Measurements from ENCODE around the gene GPR142.

The GPR142 gene

DNA sequence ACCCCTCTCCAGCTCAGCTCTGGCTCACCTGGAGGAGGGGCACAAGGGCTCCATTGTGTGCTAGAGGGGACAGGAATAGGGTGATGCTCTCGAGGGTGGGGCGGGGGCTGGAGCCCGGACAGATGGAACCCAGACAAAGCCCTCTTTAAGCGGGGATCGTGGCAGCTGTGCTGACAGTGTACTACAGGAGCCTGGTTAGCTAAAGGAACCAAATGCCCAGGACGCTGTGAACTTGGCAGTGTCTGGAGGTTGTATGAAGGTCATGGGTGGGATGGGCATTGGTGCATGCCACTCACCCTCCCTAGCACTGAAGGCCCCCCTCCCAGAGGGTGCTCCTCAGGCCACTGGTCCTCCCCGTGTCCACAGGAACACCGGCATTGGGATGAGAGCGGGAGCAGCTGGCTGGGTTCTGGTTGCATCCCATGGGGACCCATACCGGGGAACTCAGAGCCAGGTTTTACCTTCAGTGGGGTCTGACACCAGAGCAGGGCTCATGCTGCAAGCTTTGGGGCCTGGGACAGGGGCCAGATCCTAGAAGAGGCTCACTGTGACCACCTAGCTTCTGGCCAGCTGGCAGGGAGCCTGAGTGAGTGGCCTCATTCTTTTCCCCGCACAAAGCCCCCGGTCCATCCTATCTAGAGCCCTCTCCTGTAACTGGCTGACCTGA lies 29.3 kb upstream of the GPR142 start:
- H3K4me3 ChIP-seq (ENCODE audit: low read length): no peak overlapping the region
- DNase-seq (ENCODE audit: low read depth): no peak
- no peak for TF ChIP-seq CTCF (conservative IDR thresholded peaks at IDR 0.05; ENCODE audit: low read length)

- H3K4me3 ChIP-seq (ENCODE audit: low read length): no peak overlapping the region
- DNase-seq (ENCODE audit: low read depth): no peak
- no peak for TF ChIP-seq CTCF (conservative IDR thresholded peaks at IDR 0.05; ENCODE audit: low read length)
Observed at GRCh38 chr17:74339537-74340195, 27.6 kb upstream of the GPR142 start.

DNA sequence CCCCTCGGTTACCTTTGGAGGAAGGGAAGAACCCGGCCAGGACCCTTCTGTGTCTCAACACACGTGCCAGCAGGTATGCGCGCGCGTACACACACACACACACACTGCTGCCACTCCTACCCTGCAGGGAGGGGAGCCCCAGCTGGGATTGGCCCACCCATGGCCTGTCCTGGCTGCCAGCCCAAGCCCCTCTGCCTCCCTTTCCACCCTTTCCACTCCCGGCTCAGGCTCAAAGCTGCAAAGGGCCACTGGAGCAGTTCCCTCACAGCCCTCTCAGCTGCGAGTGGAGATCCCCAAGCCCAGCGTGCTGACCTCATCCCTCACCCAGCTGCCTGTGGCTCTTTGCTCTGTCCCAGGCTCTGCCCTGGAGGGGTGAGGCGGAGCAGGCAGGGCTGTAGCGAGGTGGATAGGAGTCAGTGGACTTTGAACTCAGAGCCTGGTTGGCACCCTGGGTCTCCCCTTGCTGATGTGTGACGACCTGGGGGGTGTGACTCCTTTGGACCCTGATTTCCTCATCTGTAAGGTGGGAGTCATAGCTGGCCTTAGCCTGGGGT lies 26.8 kb upstream of the GPR142 start:
- no peak overlapping the region for H3K4me3 ChIP-seq (ENCODE audit: low read length)
- no peak for TF ChIP-seq CTCF (conservative IDR thresholded peaks at IDR 0.05; ENCODE audit: low read length)
- no peak for DNase-seq (ENCODE audit: low read depth)

- TF ChIP-seq CTCF (conservative IDR thresholded peaks at IDR 0.05; ENCODE audit: low read length): no peak
- no peak for DNase-seq (ENCODE audit: low read depth)
- H3K4me3 ChIP-seq (ENCODE audit: low read length): no peak overlapping the region
Observed at GRCh38 chr17:74342224-74342623, 25.1 kb upstream of the GPR142 start.

- no peak for DNase-seq (ENCODE audit: low read depth)
- no peak overlapping the region for H3K4me3 ChIP-seq (ENCODE audit: low read length)
- TF ChIP-seq CTCF (conservative IDR thresholded peaks at IDR 0.05; ENCODE audit: low read length): no peak
Observed at GRCh38 chr17:74343121-74343520, 24.2 kb upstream of the GPR142 start.

DNA sequence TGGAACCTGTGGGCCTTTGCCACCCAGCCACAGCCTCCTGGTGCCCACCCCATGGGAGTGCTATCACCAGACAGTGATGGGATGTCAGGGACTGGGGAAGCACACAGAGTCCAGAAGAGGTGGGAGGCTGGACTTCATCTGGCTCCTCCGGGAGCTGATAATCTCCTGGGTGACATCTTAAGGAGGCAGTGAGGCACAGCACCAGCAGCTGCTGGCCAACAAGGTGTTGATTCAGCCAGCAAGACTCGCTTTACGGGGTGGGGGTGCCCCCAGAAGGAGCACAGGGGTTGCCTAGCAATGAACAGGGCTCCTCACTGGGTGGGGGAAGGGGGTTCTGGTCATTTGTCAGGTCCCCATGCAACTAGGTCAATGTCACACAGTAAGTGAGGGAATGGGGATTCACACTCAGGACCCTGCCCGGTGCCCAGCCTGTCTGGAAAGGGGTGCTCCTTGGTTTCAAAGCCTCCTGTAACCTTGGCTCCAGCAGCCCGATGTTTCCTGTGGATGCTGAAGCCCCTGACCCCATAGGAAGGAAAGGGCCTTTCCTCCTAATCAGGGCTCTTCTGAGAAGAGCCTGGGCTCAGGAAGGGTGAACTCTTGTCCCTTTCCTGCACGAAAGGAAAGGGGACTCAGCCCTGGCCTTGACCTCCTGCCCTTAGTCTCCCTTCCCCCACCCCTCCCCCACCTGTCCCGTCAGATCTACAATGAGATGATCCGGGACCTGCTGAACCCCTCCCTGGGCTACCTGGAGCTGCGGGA lies 23.6 kb upstream of the GPR142 start:
- DNase-seq (ENCODE audit: low read depth): no peak
- no peak for TF ChIP-seq CTCF (conservative IDR thresholded peaks at IDR 0.05; ENCODE audit: low read length)
- H3K4me3 ChIP-seq (ENCODE audit: low read length): no peak overlapping the region

All from AG10803 (cell line).